ENCODE measurements around the gene ANKFY1.

The ANKFY1 gene

DNA sequence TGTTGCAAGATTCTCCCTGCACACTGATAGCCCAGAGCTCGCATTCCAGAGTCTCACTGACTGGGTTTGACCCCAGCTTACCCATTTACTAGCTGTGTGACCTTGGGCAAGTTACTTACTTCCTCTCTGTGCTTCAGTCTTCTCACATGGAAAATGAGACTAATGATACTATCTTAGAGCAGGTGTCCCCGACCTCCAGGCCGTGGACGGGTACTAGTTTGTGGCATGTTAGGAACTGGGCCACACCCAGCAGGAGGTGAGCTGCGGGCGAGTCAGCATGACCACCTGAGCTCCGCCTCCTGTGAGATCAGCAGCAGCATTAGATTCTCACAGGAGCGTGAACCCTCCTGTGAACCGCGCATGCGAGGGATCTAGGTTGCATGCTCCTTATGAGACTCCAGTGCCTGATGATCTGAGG is 15.8 kb downstream of the ANKFY1 start:
- H3K27me3 ChIP-seq (ENCODE audit: insufficient read depth, insufficient read length) = no peaks in the 10 kb centered on the region
- no peak for DNase-seq (ENCODE audit: low read depth, low spot score)
- H3K9ac ChIP-seq (ENCODE audit: insufficient read length, low read depth) = no peak overlapping the region
- H3K9me3 ChIP-seq (ENCODE audit: insufficient read depth, low read length) = no peaks in the 10 kb centered on the region
- no peak overlapping the region for H3K4me3 ChIP-seq (ENCODE audit: insufficient read length, low read depth)
- H3K36me3 ChIP-seq (ENCODE audit: insufficient read depth, insufficient read length, low read length) = peaks cover 13% of the 10 kb centered on the region
- TF ChIP-seq SUZ12 (IDR thresholded peaks at IDR 0.05; ENCODE audit: extremely low read depth, insufficient read depth, insufficient read length) = no peak
- TF ChIP-seq ZNF274 (IDR thresholded peaks at IDR 0.05; ENCODE audit: low read depth, low read length) = no peak
- no peak for TF ChIP-seq YY1 (IDR thresholded peaks at IDR 0.05; ENCODE audit: insufficient read depth, insufficient read length)
- peaks cover 5% of the 10 kb centered on the region for H3K4me1 ChIP-seq (ENCODE audit: insufficient read depth, insufficient read length)

DNA sequence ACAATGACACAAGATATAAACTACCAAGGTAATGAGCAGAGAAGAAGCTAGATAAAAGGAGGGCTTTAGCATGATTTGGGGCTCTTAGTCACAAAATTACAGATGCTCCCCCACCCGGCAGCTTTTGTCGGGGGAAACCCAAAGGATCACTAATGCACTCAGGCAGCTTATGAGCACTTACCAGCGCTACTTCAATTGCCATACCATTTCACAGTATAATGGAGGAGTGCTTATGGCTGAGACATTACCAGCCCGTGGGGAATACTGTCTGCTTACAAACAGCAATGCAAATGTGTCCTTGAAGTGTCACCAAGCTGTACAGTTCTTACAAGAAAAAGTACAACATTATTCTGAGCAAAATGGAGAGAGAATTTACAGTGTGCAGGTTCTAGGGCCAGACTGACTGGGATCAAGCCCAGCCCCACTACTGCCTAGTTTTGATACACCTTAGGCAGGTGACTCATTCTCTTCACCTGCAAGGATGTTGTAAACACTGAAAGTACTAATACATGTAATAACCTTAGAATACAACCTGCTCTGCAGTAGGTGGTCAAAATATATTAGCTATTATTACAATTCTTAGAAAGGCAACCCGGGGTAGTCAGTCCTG is 16.3 kb downstream of the ANKFY1 start:
- H3K4me3 ChIP-seq (ENCODE audit: insufficient read length, low read depth) = no peak overlapping the region
- peaks cover 5% of the 10 kb centered on the region for H3K4me1 ChIP-seq (ENCODE audit: insufficient read depth, insufficient read length)
- DNase-seq (ENCODE audit: low read depth, low spot score) = no peak
- no peaks in the 10 kb centered on the region for H3K9me3 ChIP-seq (ENCODE audit: insufficient read depth, low read length)
- no peak overlapping the region for H3K9ac ChIP-seq (ENCODE audit: insufficient read length, low read depth)
- H3K27me3 ChIP-seq (ENCODE audit: insufficient read depth, insufficient read length) = no peaks in the 10 kb centered on the region
- peaks cover 13% of the 10 kb centered on the region for H3K36me3 ChIP-seq (ENCODE audit: insufficient read depth, insufficient read length, low read length)
- TF ChIP-seq ZNF274 (IDR thresholded peaks at IDR 0.05; ENCODE audit: low read depth, low read length) = no peak

DNA sequence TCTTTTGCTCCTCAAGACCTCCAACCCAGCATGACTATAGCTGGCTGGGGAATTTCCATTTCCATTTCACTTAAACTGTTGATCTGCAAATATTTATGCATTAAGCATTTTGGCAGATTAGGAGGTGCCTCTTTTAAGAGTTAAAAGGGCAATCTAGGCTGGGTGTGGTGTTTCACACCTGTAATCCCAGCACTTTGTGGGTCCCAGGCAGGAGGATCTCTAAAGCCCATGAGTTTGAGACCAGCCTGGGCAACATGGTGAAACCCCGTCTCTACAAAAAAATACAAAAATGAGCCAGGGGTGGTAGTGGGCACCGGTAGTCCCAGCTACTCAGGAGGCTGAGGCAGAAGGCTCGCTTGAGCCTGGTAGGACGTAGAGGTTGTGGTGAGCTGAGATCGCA is 17.1 kb downstream of the ANKFY1 start:
- Histone ChIP-seq H3K9ac (ENCODE audit: insufficient read length, low read depth) (no peak overlapping the region), H3K9me3 (ENCODE audit: insufficient read depth, low read length) (no peaks in the 10 kb centered on the region), H3K27me3 (ENCODE audit: insufficient read depth, insufficient read length) (no peaks in the 10 kb centered on the region), H3K36me3 (ENCODE audit: insufficient read depth, insufficient read length, low read length) (peaks cover 19% of the 10 kb centered on the region), H3K4me3 (ENCODE audit: insufficient read length, low read depth) (no peak overlapping the region), H3K4me1 (ENCODE audit: insufficient read depth, insufficient read length) (peaks cover 5% of the 10 kb centered on the region)
- no peak for DNase-seq (ENCODE audit: low read depth, low spot score)
- TF ChIP-seq SUZ12 (IDR thresholded peaks at IDR 0.05; ENCODE audit: extremely low read depth, insufficient read depth, insufficient read length) (no peak), YY1 (IDR thresholded peaks at IDR 0.05; ENCODE audit: insufficient read depth, insufficient read length) (no peak)

DNA sequence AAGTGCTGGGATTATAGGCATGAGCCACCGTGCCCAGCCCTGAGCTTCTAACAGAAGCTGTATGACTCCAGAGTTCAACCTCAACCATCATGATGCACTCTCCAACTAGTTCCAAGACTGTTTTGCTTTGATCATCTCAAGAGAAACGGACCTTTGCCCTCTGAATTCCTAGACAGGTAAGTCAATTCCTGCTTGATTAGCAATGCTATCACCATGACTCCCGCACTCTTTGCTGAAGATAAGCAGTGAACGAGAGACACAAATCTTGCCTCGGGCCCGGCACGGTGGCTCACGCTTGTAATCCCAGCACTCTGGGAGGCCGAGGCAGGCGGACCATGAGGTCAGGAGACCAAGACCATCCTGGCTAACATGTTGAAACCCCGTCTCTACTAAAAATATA is 22.2 kb downstream of the ANKFY1 start:
- no peaks in the 10 kb centered on the region for H3K9me3 ChIP-seq (ENCODE audit: insufficient read depth, low read length)
- H3K4me1 ChIP-seq (ENCODE audit: insufficient read depth, insufficient read length) = no peaks in the 10 kb centered on the region
- H3K27me3 ChIP-seq (ENCODE audit: insufficient read depth, insufficient read length) = no peaks in the 10 kb centered on the region
- H3K4me3 ChIP-seq (ENCODE audit: insufficient read length, low read depth) = no peak overlapping the region
- no peak for DNase-seq (ENCODE audit: low read depth, low spot score)
- TF ChIP-seq SUZ12 (IDR thresholded peaks at IDR 0.05; ENCODE audit: extremely low read depth, insufficient read depth, insufficient read length) (no peak), ZNF274 (IDR thresholded peaks at IDR 0.05; ENCODE audit: low read depth, low read length) (no peak), YY1 (IDR thresholded peaks at IDR 0.05; ENCODE audit: insufficient read depth, insufficient read length) (no peak)
- H3K9ac ChIP-seq (ENCODE audit: insufficient read length, low read depth) = no peak overlapping the region
- H3K36me3 ChIP-seq (ENCODE audit: insufficient read depth, insufficient read length, low read length) = peaks cover 36% of the 10 kb centered on the region

DNA sequence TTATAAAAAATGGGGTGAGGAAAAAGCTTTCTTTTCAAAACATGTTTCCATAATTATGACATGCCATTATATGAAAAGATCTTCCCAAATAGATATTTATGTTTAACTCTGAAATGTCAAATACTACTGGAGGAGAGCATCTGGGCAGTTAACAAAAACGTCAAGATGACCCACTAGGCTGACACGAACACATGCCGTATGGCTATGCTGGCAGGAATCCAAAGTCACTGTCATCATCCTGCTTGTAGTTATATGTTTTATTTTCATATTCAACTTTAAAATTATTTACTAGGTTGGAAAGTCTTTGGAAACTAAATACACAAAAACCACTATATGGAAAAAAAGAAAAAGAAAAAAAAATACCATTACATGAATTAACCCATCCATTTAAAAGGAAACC is 27.3 kb downstream of the ANKFY1 start:
- H3K4me3 ChIP-seq (ENCODE audit: insufficient read length, low read depth) = no peak overlapping the region
- H3K9ac ChIP-seq (ENCODE audit: insufficient read length, low read depth) = no peak overlapping the region
- H3K9me3 ChIP-seq (ENCODE audit: insufficient read depth, low read length) = no peaks in the 10 kb centered on the region
- H3K4me1 ChIP-seq (ENCODE audit: insufficient read depth, insufficient read length) = no peaks in the 10 kb centered on the region
- DNase-seq (ENCODE audit: low read depth, low spot score) = no peak
- H3K36me3 ChIP-seq (ENCODE audit: insufficient read depth, insufficient read length, low read length) = peaks cover 52% of the 10 kb centered on the region
- TF ChIP-seq ZNF274 (IDR thresholded peaks at IDR 0.05; ENCODE audit: low read depth, low read length) (no peak), YY1 (IDR thresholded peaks at IDR 0.05; ENCODE audit: insufficient read depth, insufficient read length) (no peak), SUZ12 (IDR thresholded peaks at IDR 0.05; ENCODE audit: extremely low read depth, insufficient read depth, insufficient read length) (no peak)
- no peaks in the 10 kb centered on the region for H3K27me3 ChIP-seq (ENCODE audit: insufficient read depth, insufficient read length)

DNA sequence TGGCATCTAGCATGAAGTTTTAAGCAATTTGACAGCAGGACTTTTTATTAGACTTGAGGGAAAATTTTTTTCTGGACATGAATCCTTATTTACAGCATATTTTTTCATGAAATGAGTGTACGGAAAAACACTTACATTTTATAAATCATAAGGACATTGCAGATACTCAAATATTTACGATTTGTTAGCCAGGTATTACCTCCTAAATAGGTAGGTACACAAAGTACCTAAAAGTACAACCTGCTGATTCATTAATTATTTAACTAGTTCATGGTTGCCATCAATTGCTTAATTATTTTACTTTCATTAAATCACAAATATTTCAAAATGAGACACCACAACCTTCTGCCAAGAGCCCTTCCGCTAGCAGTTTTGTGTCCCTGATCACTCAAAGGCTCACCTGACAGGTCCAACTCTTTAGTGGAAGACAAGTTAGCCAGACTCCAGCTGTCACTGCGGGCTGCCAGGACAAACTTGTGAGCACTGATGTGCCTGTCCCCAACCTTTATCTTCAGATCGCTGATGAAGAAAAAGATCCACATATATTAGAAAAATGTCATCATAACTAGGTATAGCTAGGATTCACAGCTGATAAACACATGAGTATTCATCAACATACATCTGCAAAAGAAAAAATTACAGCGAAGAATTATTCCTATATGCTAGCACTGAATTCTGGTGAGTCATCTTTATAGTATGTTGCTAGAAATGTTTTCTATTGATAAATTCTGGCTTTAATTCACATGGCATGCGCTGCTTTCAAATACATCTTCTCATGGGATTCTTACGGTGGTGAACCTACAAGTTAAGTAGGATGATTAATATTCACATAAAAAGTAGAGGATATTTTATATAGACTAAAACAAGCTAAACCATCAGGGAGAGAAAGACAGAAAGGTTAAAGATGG is 28.2 kb downstream of the ANKFY1 start:
- Histone ChIP-seq H3K9ac (ENCODE audit: insufficient read length, low read depth) (no peak overlapping the region), H3K36me3 (ENCODE audit: insufficient read depth, insufficient read length, low read length) (peaks cover 50% of the 10 kb centered on the region), H3K27me3 (ENCODE audit: insufficient read depth, insufficient read length) (no peaks in the 10 kb centered on the region), H3K9me3 (ENCODE audit: insufficient read depth, low read length) (no peaks in the 10 kb centered on the region), H3K4me1 (ENCODE audit: insufficient read depth, insufficient read length) (no peaks in the 10 kb centered on the region), H3K4me3 (ENCODE audit: insufficient read length, low read depth) (no peak overlapping the region)
- TF ChIP-seq SUZ12 (IDR thresholded peaks at IDR 0.05; ENCODE audit: extremely low read depth, insufficient read depth, insufficient read length) (no peak), YY1 (IDR thresholded peaks at IDR 0.05; ENCODE audit: insufficient read depth, insufficient read length) (no peak), ZNF274 (IDR thresholded peaks at IDR 0.05; ENCODE audit: low read depth, low read length) (no peak)
- DNase-seq (ENCODE audit: low read depth, low spot score) = no peak

DNA sequence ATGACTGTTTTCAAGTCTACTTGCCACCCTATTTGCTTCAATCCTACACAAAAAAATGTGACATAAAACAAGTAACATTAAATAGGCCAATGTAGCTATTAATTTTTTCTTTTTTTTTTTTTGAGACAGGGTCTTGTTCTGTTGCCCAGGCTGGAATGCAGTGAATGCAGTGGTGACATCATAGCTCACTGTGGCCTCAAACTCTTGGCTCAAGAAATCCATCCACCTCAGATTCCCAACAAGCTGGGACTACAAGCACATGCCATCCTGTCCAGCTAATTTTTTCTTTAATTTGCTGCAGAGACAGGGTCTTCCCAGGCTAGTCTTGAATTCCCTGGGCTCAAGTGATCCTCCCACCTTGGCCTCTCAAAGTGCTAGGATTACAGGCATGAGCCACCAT is 29.4 kb downstream of the ANKFY1 start:
- Histone ChIP-seq H3K36me3 (ENCODE audit: insufficient read depth, insufficient read length, low read length) (peaks cover 42% of the 10 kb centered on the region), H3K27me3 (ENCODE audit: insufficient read depth, insufficient read length) (no peaks in the 10 kb centered on the region), H3K4me1 (ENCODE audit: insufficient read depth, insufficient read length) (no peaks in the 10 kb centered on the region), H3K9ac (ENCODE audit: insufficient read length, low read depth) (no peak overlapping the region), H3K4me3 (ENCODE audit: insufficient read length, low read depth) (no peak overlapping the region), H3K9me3 (ENCODE audit: insufficient read depth, low read length) (no peaks in the 10 kb centered on the region)
- no peak for DNase-seq (ENCODE audit: low read depth, low spot score)
- no peak for TF ChIP-seq ZNF274 (IDR thresholded peaks at IDR 0.05; ENCODE audit: low read depth, low read length)
- TF ChIP-seq YY1 (IDR thresholded peaks at IDR 0.05; ENCODE audit: insufficient read depth, insufficient read length) = no peak
- TF ChIP-seq SUZ12 (IDR thresholded peaks at IDR 0.05; ENCODE audit: extremely low read depth, insufficient read depth, insufficient read length) = no peak
